Measurements from ENCODE around the gene TPP2.

The TPP2 gene

GRCh38 chr13:102593466-102593865 lies 3.3 kb upstream of the TPP2 start:
- no peak for DNase-seq

- peak; percentile 65 for DNase-seq
Measured at GRCh38 chr13:102597029-102597961, 509 bp downstream of the TPP2 start.

DNA sequence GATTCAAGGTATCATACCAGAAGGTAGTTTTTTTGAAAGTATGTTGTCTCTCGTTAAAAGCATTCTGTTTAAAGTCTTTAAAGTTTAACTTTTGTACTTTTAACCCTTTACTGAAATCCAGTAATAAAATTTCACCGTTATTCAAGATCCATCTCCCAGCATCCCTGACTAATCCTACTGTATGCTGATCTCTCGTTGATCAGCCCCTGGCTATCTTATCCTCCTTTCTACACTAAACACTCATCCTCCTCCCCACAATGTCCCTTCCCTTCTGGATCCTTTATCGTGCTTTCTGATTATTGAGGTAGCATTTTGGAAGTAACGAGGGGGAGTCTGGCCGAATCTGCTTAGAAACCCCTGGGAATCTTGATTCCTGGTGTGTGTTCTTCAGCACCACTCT lies 1.3 kb downstream of the TPP2 start:
- DNase-seq: no peak

DNA sequence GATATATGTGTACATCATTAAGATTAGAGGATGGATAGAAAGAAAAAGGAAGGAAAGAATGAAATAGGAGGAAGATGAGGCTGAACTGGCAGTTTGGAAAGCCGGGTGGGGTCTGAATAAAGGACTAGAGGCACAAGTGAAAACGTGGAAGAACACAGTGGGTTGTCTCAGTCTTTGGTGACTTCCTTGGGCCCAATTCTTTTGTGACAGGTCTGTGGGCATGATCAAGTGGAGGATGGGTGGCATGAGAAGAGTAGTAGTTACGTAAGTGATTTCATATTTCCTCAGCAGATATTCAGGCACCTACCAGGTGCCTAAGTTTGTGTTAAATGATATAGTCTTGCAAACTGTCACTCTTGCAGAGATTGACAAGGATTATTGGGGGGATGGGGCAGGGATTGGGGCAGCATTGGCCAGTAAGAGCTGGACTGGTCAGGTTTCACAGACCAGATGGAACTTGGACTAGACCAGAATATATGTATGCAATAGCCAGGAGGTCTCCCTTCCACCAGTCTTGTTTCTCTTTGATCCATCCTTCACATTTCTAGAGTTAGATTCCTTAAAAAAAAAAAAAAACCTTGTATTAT lies 2.7 kb downstream of the TPP2 start:
- no peak for DNase-seq

DNA sequence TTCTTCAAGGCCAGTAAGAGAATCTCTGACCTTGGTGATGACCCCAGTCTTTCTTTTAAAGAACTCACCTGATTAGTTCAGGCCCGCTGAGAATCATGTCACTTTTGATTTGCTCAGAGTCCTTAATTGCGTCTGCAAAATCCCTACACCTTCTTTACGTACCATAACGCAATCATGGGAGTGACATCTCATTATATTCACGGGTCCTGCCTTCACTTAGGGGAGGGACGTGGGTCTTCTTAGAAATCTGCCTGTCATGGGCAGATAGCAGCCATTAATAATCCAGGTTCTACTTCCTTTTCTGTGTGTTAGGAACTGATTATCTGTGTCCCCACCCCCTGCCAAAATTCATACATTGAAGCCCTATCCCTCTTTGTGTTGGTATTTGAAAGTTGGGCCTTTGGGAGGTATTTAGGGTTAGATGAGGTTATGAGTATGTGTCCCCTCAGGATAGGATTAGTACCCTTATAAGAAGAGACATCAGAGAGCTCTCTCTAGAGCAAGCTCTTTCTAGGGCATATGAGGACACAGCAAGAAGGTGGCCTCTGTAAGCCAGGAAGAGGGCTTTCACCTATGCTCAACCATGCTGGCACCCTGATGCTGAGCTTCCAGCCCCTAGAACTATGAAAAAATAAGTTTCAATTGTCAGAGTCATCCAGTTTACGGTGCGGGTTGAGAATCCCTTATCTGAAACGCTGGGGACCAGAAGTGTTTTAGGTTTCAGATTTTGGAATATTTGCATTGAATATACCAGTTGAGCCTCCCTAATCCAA lies 9.9 kb downstream of the TPP2 start:
- no peak for DNase-seq

- no peak for DNase-seq
Measured at GRCh38 chr13:102608974-102609373, 12.2 kb downstream of the TPP2 start.

GRCh38 chr13:102609696-102610095 lies 12.9 kb downstream of the TPP2 start:
- no peak for DNase-seq

- DNase-seq: no peak
Measured at GRCh38 chr13:102610296-102610895, 13.6 kb downstream of the TPP2 start.

GRCh38 chr13:102617697-102618350 lies 21.0 kb downstream of the TPP2 start:
- DNase-seq: no peak

GRCh38 chr13:102620516-102620915 lies 23.7 kb downstream of the TPP2 start:
- DNase-seq: no peak

- DNase-seq: no peak
Measured at GRCh38 chr13:102626928-102627327, 30.1 kb downstream of the TPP2 start.

GRCh38 chr13:102628559-102628958 lies 31.8 kb downstream of the TPP2 start:
- DNase-seq: no peak

DNA sequence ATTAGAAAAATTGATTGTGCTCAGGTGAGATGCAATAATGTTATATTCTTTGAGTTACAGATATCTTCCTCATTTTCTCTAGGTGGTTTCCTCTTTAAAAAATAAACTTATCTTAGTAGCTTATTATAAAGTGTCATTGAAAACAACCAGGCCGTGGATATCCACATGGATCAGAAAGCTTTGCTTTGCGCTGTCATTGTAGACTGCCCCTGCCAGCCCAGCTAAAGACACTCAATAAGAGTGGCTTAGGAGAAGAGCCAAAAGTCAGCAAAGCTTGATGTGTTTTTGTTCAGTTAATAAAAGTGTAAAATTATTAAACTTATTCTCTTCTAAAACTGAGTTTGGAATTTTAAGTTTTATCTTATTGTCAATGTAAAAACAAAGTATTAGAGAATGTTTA lies 34.4 kb downstream of the TPP2 start:
- DNase-seq: no peak

- no peak for DNase-seq
Measured at GRCh38 chr13:102638741-102639140, 42.0 kb downstream of the TPP2 start.

DNA sequence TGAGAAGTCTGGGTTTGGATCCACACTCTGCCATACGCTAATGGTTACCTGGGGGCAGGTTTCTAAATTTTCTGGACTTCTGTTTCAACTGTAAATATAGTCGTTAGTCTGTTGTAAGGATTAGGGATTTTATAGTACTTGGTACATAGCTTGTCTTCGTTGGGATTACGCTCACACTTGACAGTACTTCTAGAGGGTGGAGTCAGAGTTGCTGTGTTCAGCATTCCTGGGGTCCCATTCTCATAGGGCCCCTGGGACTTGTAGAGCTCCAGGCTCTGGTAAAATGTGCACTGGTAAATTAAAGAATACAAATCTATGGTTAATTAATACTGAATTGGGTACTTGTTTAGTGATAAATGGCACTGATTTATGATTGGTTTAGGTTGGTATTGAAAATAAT lies 45.2 kb downstream of the TPP2 start:
- no peak for DNase-seq

DNA sequence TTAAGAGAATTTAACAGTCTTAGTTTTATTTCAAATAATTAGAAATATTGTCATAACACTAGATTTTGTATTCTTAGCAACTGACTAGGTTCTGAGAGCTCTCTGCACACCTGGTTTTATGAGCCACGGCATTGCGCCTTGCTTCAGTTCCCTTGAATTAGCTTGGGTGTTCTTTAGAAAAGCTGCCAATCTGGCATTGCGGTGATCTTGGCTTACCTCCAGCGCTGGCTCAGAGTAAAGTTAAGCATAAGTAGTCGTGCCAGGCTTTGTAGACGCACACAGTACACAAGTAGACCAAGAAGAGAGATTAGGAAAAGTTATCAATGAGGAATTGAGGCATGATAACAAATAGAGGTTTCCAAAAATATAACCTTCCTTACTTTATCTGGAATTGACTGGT lies 45.7 kb downstream of the TPP2 start:
- DNase-seq: no peak

- no peak for DNase-seq
Measured at GRCh38 chr13:102643656-102644055, 46.9 kb downstream of the TPP2 start.

DNA sequence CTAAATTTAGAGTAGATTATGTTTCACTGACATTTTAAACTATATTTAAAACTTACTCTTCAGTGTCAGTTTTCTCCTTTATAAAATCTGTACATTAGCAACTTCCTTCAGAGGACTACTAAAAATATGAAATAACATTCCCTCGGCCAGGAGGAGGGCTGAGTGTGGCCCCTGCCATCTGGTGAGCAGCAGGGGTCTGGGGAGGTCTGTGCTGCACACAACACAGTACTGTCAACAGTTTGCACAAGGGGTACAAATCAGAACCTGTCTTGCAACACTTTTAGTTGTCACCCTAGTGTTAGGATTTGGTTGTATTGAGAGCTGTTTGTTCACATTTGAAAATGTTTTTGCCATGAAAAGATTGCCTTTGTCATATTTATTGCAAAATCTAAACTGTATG lies 48.9 kb downstream of the TPP2 start:
- no peak for DNase-seq

GRCh38 chr13:102648046-102648445 lies 51.3 kb downstream of the TPP2 start:
- DNase-seq: no peak

DNA sequence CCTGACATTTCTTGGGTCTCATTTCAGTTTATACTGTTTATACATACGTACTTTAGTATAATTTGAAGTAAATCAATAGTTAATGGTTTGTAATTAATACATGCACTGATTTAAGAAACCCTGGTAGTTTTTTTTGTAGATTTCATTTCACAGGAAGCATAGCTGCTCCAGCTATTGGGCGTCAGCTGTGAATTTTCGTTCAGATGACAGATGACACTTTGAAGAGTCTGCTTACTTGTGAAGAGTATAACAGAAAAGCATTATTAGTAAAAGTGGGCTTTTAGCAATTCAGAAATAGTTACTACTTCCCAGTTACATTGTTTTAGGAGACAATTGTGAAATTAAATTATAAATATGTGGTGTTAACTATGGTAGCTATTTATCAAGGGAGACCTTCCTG lies 53.7 kb downstream of the TPP2 start:
- DNase-seq: no peak

DNA sequence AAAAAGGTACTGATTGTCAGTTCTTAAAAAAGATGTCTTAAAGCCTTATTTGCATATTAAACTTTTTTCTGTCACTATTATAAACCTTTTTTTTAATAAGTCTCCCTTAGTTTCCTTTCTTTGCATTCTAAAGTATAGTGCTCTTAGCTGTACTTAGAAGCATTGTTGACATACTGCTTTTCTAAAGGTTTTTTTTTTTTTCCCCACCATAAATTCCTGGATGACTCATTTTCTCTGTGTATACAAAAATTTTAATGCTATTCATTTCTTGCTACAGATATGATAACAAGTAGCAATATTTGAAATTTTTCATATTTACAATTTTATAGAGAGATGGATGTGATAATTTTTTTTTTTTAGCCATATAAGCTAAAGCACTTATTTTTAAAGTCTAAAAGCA lies 54.6 kb downstream of the TPP2 start:
- no peak for DNase-seq

- no peak for DNase-seq
Measured at GRCh38 chr13:102651892-102652291, 55.1 kb downstream of the TPP2 start.

Measured in right kidney (tissue), 1 donor.